Activated CD4-positive, alpha-beta T cell treated with anti-CD3 and anti-CD28 coated beads, Interleukin-2, Interleukin-6, amounts not matched to agents 100 ng/mL and 50 ng/mL, durations not matched to agents 16 hours and 8 hours (primary cell): Measurements from ENCODE around the gene MPZL2.

Experiments
- DNase-seq: peaks from one replicate; pipeline ENCODE4 v3.0.0-alpha.2; 2020

Gene MPZL2

GRCh38 chr11:118217575-118217974 is 46.5 kb downstream of the MPZL2 start:
- peak; percentile 76 for DNase-seq

GRCh38 chr11:118216621-118217481 is 47.2 kb downstream of the MPZL2 start:
- peak; percentile 82 for DNase-seq

GRCh38 chr11:118215765-118216164 is 48.3 kb downstream of the MPZL2 start:
- no peak for DNase-seq

- DNase-seq = peak; percentile 66
Measured at GRCh38 chr11:118215262-118215661, 48.8 kb downstream of the MPZL2 start.

GRCh38 chr11:118214210-118214914 is 49.7 kb downstream of the MPZL2 start:
- no peak for DNase-seq

- DNase-seq = no peak
Measured at GRCh38 chr11:118213781-118214180, 50.3 kb downstream of the MPZL2 start.

GRCh38 chr11:118213201-118213600 is 50.9 kb downstream of the MPZL2 start:
- no peak for DNase-seq

GRCh38 chr11:118212781-118213191 is 51.3 kb downstream of the MPZL2 start:
- DNase-seq = no peak

- no peak for DNase-seq
Measured at GRCh38 chr11:118212131-118212725, 51.9 kb downstream of the MPZL2 start.

- DNase-seq = no peak
Measured at GRCh38 chr11:118211006-118211405, 53.1 kb downstream of the MPZL2 start.

- no peak for DNase-seq
Measured at GRCh38 chr11:118210323-118210722, 53.8 kb downstream of the MPZL2 start.

- DNase-seq = peak; percentile 55
Measured at GRCh38 chr11:118209033-118209432, 55.1 kb downstream of the MPZL2 start.

- DNase-seq = peak; percentile 57
Measured at GRCh38 chr11:118207079-118207478, 57.0 kb downstream of the MPZL2 start.

- DNase-seq = no peak
Measured at GRCh38 chr11:118206391-118207031, 57.6 kb downstream of the MPZL2 start.

GRCh38 chr11:118205606-118206378 is 58.3 kb downstream of the MPZL2 start:
- no peak for DNase-seq
